HG02938 (cell line): Measurements from ENCODE around the gene MAD1L1.

Experiments
- ATAC-seq: cut with Tn5 transposase; IDR thresholded peaks from one replicate; pipeline ENCODE4 v1.9.1; 2021; ENCODE audit warnings: mild to moderate bottlenecking, moderate library complexity; ENCODE audit not compliant: unreplicated experiment

MAD1L1 gene

GRCh38 chr7:2106440-2106839, 126.3 kb downstream of the MAD1L1 start:
- no peak for ATAC-seq

GRCh38 chr7:2105917-2106316, 126.8 kb downstream of the MAD1L1 start:
- ATAC-seq = no peak

GRCh38 chr7:2105280-2105679, 127.5 kb downstream of the MAD1L1 start:
- ATAC-seq = no peak

GRCh38 chr7:2104716-2105115, 128.0 kb downstream of the MAD1L1 start:
- no peak for ATAC-seq

- ATAC-seq = no peak
Measured at GRCh38 chr7:2104107-2104710, 128.5 kb downstream of the MAD1L1 start.

GRCh38 chr7:2103071-2103898, 129.5 kb downstream of the MAD1L1 start:
- no peak for ATAC-seq

- ATAC-seq = no peak
Measured at GRCh38 chr7:2102375-2102723, 130.4 kb downstream of the MAD1L1 start.

- no peak for ATAC-seq
Measured at GRCh38 chr7:2101630-2102374, 130.9 kb downstream of the MAD1L1 start.

- no peak for ATAC-seq
Measured at GRCh38 chr7:2100278-2101208, 132.2 kb downstream of the MAD1L1 start.

- no peak for ATAC-seq
Measured at GRCh38 chr7:2099048-2099957, 133.4 kb downstream of the MAD1L1 start.

GRCh38 chr7:2098496-2098895, 134.2 kb downstream of the MAD1L1 start:
- no peak for ATAC-seq

GRCh38 chr7:2098056-2098455, 134.7 kb downstream of the MAD1L1 start:
- ATAC-seq = no peak

GRCh38 chr7:2097492-2097891, 135.3 kb downstream of the MAD1L1 start:
- no peak for ATAC-seq

GRCh38 chr7:2096692-2097387, 135.9 kb downstream of the MAD1L1 start:
- no peak for ATAC-seq

- no peak for ATAC-seq
Measured at GRCh38 chr7:2095436-2095835, 137.3 kb downstream of the MAD1L1 start.

GRCh38 chr7:2094454-2095045, 138.2 kb downstream of the MAD1L1 start:
- ATAC-seq = no peak

- no peak for ATAC-seq
Measured at GRCh38 chr7:2093843-2094220, 138.9 kb downstream of the MAD1L1 start.

- no peak for ATAC-seq
Measured at GRCh38 chr7:2093215-2093842, 139.4 kb downstream of the MAD1L1 start.
